K562 (cell line): ENCODE data around the gene FAM24A.

Experiments used
- EP300 ChIP-seq: IDR thresholded peaks from 2 replicates; pipeline ENCODE4 v1.6.1; 2012; ENCODE audit warnings: low read length, improper control_type of control experiment
- MCM3 ChIP-seq: fragments of 450-650 bp; IDR thresholded peaks from 2 replicates; pipeline ENCODE4 v1.6.1; 2016
- PATZ1 ChIP-seq: fragments of 250-450 bp; sonication (Bioruptor Pico); IDR thresholded peaks from 2 replicates; pipeline ENCODE4 v1.5.0; 2020; ENCODE audit warnings: mild to moderate bottlenecking, borderline replicate concordance
- PYGO2 ChIP-seq: fragments of 450-650 bp; IDR thresholded peaks from 2 replicates; pipeline ENCODE4 v1.6.1; 2016; ENCODE audit warnings: mild to moderate bottlenecking, missing genetic modification characterization, moderate library complexity, missing compliant biosample characterization
- SP2 ChIP-seq: IDR thresholded peaks from 2 replicates; pipeline ENCODE4 v1.6.1; 2011; ENCODE audit warnings: mild to moderate bottlenecking, low read depth, low read length, moderate library complexity; ENCODE audit not compliant: poor library complexity, severe bottlenecking; ENCODE audit errors: extremely low read depth
- SREBF1 ChIP-seq: fragments of 150-350 bp; IDR thresholded peaks from 2 replicates; pipeline ENCODE4 v1.6.1; 2014; ENCODE audit warnings: antibody characterized with exemption, low read depth, low read length, borderline replicate concordance
- TRIM24 ChIP-seq, 2 experiments: fragments of 450-650 bp; IDR thresholded peaks; 2 replicates each; pipeline ENCODE4 v1.6.1; 2016
- ZNF3 ChIP-seq: fragments of 250-450 bp; sonication (Bioruptor Pico); IDR thresholded peaks from 2 replicates; pipeline ENCODE4 v1.5.0; 2021; ENCODE audit warnings: mild to moderate bottlenecking, moderate library complexity
- ZNF311 ChIP-seq: fragments of 250-450 bp; sonication (Bioruptor Pico); IDR thresholded peaks from 2 replicates; pipeline ENCODE4 v1.4.0; 2020; ENCODE audit warnings: mild to moderate bottlenecking, moderate library complexity
- ZNF324 ChIP-seq: fragments of 250-450 bp; sonication (Bioruptor Pico); IDR thresholded peaks from 2 replicates; pipeline ENCODE4 v1.4.0; 2020; ENCODE audit warnings: mild to moderate bottlenecking
- TF ChIP-seq, protein P1 (sequence below), 3 experiments: IDR thresholded peaks in 2 of 3; conservative IDR thresholded peaks in 1 of 3; 2 replicates each; pipeline ENCODE4 v1.5.1; 2011 to 2012; ENCODE audit warnings: low read length in 3 of 3, mild to moderate bottlenecking in 3 of 3, control low read depth in 2 of 3, improper control_type of control experiment in 1 of 3, inconsistent platforms in 1 of 3, low read depth in 1 of 3, mixed read lengths in 1 of 3, moderate library complexity in 1 of 3; ENCODE audit not compliant: insufficient read depth in 2 of 3

DNA sequence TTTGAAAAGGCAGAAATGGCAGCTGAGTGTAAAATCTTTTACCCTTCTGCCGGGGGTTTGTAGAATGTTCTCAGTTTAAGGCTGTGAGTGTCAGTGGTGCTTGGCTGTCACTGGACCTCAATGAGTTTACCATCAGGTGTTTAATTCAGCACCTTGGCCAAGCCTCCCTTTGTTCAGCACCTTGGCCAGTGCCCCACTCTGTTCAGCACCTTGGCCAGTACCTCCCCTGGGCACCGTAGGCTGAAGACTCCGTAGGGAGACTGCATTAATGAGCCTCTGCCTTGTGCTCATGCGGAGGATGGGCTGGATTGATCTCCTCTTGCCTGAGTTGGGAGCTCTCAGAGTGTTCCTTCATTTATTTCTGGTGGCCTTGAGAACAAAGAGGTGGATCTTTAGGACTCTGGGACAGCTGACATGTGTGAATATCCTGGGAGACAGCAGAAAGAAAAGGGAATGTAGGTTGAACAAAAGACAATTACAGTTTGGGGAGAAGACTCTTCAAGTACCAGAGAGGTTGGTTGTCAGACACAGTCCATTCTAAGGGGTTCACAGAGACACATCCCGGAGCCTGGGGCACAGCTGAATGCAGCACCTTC is 1.6 kb downstream of the FAM24A start:
- TF ChIP-seq SP2 (no peak), PATZ1 (CRISPR knock-in tag) (no peak), TRIM24 (IDR thresholded peaks at IDR 0.05) (no peak), ZNF311 (CRISPR knock-in tag) (peak; percentile 36; the same call in 1 of the 2 replicates), PYGO2 (tag) (peak; percentile 73; the same call in 1 of the 2 replicates), EP300 (no peak), ZNF3 (CRISPR knock-in tag) (no peak), MCM3 (no peak), SREBF1 (peak; percentile 89), ZNF324 (CRISPR knock-in tag) (no peak)
- TF ChIP-seq, protein P1, sequence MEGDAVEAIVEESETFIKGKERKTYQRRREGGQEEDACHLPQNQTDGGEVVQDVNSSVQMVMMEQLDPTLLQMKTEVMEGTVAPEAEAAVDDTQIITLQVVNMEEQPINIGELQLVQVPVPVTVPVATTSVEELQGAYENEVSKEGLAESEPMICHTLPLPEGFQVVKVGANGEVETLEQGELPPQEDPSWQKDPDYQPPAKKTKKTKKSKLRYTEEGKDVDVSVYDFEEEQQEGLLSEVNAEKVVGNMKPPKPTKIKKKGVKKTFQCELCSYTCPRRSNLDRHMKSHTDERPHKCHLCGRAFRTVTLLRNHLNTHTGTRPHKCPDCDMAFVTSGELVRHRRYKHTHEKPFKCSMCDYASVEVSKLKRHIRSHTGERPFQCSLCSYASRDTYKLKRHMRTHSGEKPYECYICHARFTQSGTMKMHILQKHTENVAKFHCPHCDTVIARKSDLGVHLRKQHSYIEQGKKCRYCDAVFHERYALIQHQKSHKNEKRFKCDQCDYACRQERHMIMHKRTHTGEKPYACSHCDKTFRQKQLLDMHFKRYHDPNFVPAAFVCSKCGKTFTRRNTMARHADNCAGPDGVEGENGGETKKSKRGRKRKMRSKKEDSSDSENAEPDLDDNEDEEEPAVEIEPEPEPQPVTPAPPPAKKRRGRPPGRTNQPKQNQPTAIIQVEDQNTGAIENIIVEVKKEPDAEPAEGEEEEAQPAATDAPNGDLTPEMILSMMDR (IDR thresholded peaks at IDR 0.05 in 2 of 3, conservative IDR thresholded peaks at IDR 0.05 in 1 of 3; ENCODE audit: insufficient read depth in 2 of 3, low read depth in 1 of 3, low read length in 3 of 3), result no peak
